ENCODE measurements around the gene RALGAPA1.

- TF ChIP-seq POLR2AphosphoS5 (IDR thresholded peaks at IDR 0.05) (no peak), CTCF (IDR thresholded peaks at IDR 0.05) (no peak), POLR2A (IDR thresholded peaks at IDR 0.05) (no peak), EP300 (IDR thresholded peaks at IDR 0.05) (no peak)
Observed at GRCh38 chr14:35696575-35696974, 112.5 kb downstream of the RALGAPA1 start.

Measured in sigmoid colon (tissue), 4 donors.